Fibroblast of mammary gland (primary cell): Measurements from ENCODE around the gene PRPF19.

Experiments
- DNase-seq: peaks from one replicate; pipeline ENCODE4 v3.0.0-alpha.2; 2010; ENCODE audit warnings: low read depth
- H3K4me3 ChIP-seq: 2 replicates; pipeline ENCODE4 v1.5.1; 2011; ENCODE audit warnings: low read depth, mild to moderate bottlenecking, low read length, moderate library complexity; ENCODE audit not compliant: control insufficient read depth
- TF ChIP-seq, protein P1 (sequence below): conservative IDR thresholded peaks from 2 replicates; pipeline ENCODE4 v1.5.1; 2011; ENCODE audit warnings: low read depth, low read length, inconsistent platforms; ENCODE audit not compliant: control insufficient read depth, insufficient read depth

PRPF19 gene

DNA sequence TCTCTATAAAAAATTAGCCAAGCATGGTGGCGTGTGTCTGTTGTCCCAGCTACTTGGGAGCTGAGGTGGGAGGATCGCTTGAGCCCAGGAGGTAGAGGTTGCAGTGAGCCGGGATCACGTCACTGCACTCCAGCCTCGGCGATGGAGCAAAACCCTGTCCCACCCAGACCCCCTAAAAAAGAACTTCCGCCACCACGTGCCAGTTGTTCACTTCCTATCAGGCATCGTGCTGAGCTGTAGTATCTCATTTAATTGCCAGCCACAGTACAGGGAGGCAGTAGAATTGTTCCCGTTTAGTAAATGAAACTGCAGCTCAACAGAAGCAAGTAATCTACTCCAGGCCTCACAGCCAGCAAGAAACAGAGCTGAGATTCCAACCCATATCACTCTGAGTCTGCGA is 14.9 kb upstream of the PRPF19 start:
- H3K4me3 ChIP-seq = no peak overlapping the region
- TF ChIP-seq, protein P1, sequence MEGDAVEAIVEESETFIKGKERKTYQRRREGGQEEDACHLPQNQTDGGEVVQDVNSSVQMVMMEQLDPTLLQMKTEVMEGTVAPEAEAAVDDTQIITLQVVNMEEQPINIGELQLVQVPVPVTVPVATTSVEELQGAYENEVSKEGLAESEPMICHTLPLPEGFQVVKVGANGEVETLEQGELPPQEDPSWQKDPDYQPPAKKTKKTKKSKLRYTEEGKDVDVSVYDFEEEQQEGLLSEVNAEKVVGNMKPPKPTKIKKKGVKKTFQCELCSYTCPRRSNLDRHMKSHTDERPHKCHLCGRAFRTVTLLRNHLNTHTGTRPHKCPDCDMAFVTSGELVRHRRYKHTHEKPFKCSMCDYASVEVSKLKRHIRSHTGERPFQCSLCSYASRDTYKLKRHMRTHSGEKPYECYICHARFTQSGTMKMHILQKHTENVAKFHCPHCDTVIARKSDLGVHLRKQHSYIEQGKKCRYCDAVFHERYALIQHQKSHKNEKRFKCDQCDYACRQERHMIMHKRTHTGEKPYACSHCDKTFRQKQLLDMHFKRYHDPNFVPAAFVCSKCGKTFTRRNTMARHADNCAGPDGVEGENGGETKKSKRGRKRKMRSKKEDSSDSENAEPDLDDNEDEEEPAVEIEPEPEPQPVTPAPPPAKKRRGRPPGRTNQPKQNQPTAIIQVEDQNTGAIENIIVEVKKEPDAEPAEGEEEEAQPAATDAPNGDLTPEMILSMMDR = no peak
- no peak for DNase-seq

- TF ChIP-seq, protein P1 = no peak
- DNase-seq = no peak
Observed at GRCh38 chr11:60919956-60920355, 13.6 kb upstream of the PRPF19 start.

GRCh38 chr11:60919320-60919719 is 12.9 kb upstream of the PRPF19 start:
- H3K4me3 ChIP-seq = no peak overlapping the region
- DNase-seq = no peak
- TF ChIP-seq, protein P1 = no peak

More at GRCh38 chr11:60919956-60920355, 13.6 kb upstream of the PRPF19 start:
- H3K4me3 ChIP-seq = no peak overlapping the region

GRCh38 chr11:60918939-60919265 is 12.5 kb upstream of the PRPF19 start:
- DNase-seq = peak; percentile 42
- no peak overlapping the region for H3K4me3 ChIP-seq
- TF ChIP-seq, protein P1 = no peak

DNA sequence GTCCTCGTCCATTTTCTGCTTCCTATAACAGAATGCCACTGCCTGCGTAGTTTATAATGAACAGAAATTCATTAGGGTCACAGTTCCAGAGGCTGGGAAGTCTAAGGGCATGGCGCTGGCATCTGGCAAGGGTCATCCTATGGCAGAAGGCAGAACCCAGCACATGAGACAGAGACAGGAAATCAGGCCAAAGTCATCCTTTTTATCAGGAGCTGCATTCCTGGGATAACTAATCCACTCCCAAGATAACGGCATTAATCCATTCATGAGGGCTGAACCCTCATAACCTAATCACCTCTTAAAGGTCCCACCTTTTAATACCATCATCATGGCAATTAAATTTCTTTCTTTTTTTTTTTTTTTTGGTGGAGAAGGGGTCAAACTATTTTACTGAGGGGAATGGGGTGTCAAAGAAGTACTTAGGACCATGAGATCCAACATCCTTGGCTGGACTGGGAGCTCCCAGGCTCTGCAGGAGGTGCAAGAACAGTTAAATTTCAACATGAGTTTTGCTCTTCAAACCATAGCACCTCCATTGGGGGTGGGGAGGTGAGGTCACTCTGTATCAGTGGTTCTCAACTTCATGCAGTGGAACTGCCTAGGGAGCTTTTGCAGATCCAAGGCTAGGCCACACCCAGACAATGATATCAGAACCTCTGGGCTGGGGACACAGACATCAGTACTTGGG is 12.0 kb upstream of the PRPF19 start:
- H3K4me3 ChIP-seq = no peak overlapping the region
- TF ChIP-seq, protein P1 = no peak
- DNase-seq = no peak

DNA sequence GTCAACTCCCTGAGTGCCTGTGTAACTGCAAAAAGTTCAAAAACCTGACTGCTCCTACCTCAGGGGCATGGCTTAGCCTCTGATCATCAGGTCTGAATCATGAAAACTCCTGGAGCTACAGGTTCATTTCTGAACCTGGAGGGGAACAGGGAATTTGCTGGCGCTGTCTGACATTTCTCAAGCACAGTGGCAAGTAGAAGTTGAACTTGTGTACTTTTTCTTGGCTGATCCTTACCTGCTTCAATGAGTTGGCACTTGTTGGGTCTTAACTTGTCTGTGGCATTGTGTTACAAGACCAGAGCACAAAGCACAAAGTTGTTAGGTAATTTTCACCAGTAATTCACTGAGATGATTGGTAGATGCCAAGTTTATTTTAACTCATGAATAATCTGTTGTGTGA is 10.9 kb upstream of the PRPF19 start:
- DNase-seq = no peak
- no peak overlapping the region for H3K4me3 ChIP-seq
- TF ChIP-seq, protein P1 = no peak
